LoVo (cell line): Measurements from ENCODE around the gene HSDL2.
"Not testable (repeated sequence)": the region's sequence is repeated elsewhere in the genome, so short reads cannot be mapped to it uniquely, and the experiment has no call there.

Experiments used
- DNase-seq: peaks from one replicate; pipeline ENCODE4 v3.0.0-alpha.2; 2016; ENCODE audit warnings: low spot score

HSDL2 gene

GRCh38 chr9:112380102-112380824 is at the start of gene HSDL2:
HSDL2 (plus strand) TSS chr9:112380108; CDS start chr9:112380164, 56 bp downstream.
- peak; percentile 59 for DNase-seq

GRCh38 chr9:112331674-112331952 is 48.3 kb upstream of the HSDL2 start:
- DNase-seq = no peak

- no peak for DNase-seq
Measured at GRCh38 chr9:112332214-112332613, 47.7 kb upstream of the HSDL2 start.

GRCh38 chr9:112332674-112332976 is 47.3 kb upstream of the HSDL2 start:
- DNase-seq = no peak

GRCh38 chr9:112332977-112333638 is 46.8 kb upstream of the HSDL2 start, which contains the start of gene PTBP3:
PTBP3 (minus strand) TSS chr9:112333619; CDS start chr9:112297865, 35,754 bp downstream.
- DNase-seq = peak; percentile 73

GRCh38 chr9:112333639-112334431 is 46.1 kb upstream of the HSDL2 start:
- DNase-seq = peak; percentile 97

GRCh38 chr9:112334432-112334841 is 45.5 kb upstream of the HSDL2 start:
- DNase-seq = peak; percentile 24

- peak; percentile 66 for DNase-seq
Measured at GRCh38 chr9:112337547-112337946, 42.4 kb upstream of the HSDL2 start.

- DNase-seq = peak; percentile 47
Measured at GRCh38 chr9:112338561-112338960, 41.3 kb upstream of the HSDL2 start.

GRCh38 chr9:112339886-112340285 is 40.0 kb upstream of the HSDL2 start:
- no peak for DNase-seq

- no peak for DNase-seq
Measured at GRCh38 chr9:112341730-112342129, 38.2 kb upstream of the HSDL2 start.

GRCh38 chr9:112348257-112349007 is 31.5 kb upstream of the HSDL2 start:
- DNase-seq = peak; percentile 50

- DNase-seq = no peak
Measured at GRCh38 chr9:112349008-112349333, 30.9 kb upstream of the HSDL2 start.

GRCh38 chr9:112351184-112351583 is 28.7 kb upstream of the HSDL2 start:
- DNase-seq = no peak

GRCh38 chr9:112352209-112352608 is 27.7 kb upstream of the HSDL2 start:
- no peak for DNase-seq

GRCh38 chr9:112354081-112354743 is 25.7 kb upstream of the HSDL2 start:
- no peak for DNase-seq

GRCh38 chr9:112355427-112355897 is 24.4 kb upstream of the HSDL2 start:
- no peak for DNase-seq

- no peak for DNase-seq
Measured at GRCh38 chr9:112360047-112360804, 19.7 kb upstream of the HSDL2 start.

GRCh38 chr9:112361601-112362000 is 18.3 kb upstream of the HSDL2 start:
- DNase-seq = peak; percentile 58

- DNase-seq = no peak
Measured at GRCh38 chr9:112364761-112365160, 15.1 kb upstream of the HSDL2 start.

GRCh38 chr9:112365257-112365656 is 14.7 kb upstream of the HSDL2 start:
- not testable (repeated sequence) for DNase-seq
